NT2/D1 (cell line): ENCODE measurements around the gene SSB.

Experiments
- DNase-seq: peaks from one replicate; pipeline ENCODE4 v3.0.0-alpha.2; 2011; ENCODE audit warnings: low read depth, low spot score
- H3K27me3 ChIP-seq: 2 replicates; pipeline ENCODE4 v1.6.0; 2011; ENCODE audit warnings: mild to moderate bottlenecking; ENCODE audit not compliant: insufficient read length, insufficient read depth
- H3K36me3 ChIP-seq: 2 replicates; pipeline ENCODE4 v1.6.1; 2011; ENCODE audit warnings: mild to moderate bottlenecking, low read length, mixed read lengths; ENCODE audit not compliant: insufficient read depth, insufficient read length
- H3K4me1 ChIP-seq: 2 replicates; pipeline ENCODE4 v1.5.1; 2011; ENCODE audit not compliant: insufficient read depth, insufficient read length
- H3K4me3 ChIP-seq: 2 replicates; pipeline ENCODE4 v1.5.1; 2011; ENCODE audit warnings: low read depth; ENCODE audit not compliant: insufficient read length
- H3K9ac ChIP-seq: 2 replicates; pipeline ENCODE4 v1.6.0; 2011; ENCODE audit warnings: low read depth; ENCODE audit not compliant: insufficient read length
- H3K9me3 ChIP-seq: 2 replicates; pipeline ENCODE4 v1.5.1; 2011; ENCODE audit warnings: mild to moderate bottlenecking, low read length; ENCODE audit not compliant: insufficient read depth
- SUZ12 ChIP-seq: IDR thresholded peaks from 2 replicates; pipeline ENCODE4 v1.6.1; 2011; ENCODE audit not compliant: insufficient read length, insufficient read depth; ENCODE audit errors: extremely low read depth
- YY1 ChIP-seq: IDR thresholded peaks from 2 replicates; pipeline ENCODE4 v1.6.1; 2011; ENCODE audit not compliant: insufficient read length, insufficient read depth
- ZNF274 ChIP-seq: IDR thresholded peaks from 2 replicates; pipeline ENCODE4 v1.6.1; 2011; ENCODE audit warnings: mild to moderate bottlenecking, low read depth, low read length

The SSB gene

GRCh38 chr2:169823996-169824372 is 25.3 kb downstream of the SSB start:
- H3K4me3 ChIP-seq = peak overlapping the region; percentile 87
- H3K27me3 ChIP-seq = no peaks in the 10 kb centered on the region
- no peak for TF ChIP-seq YY1
- no peak for TF ChIP-seq SUZ12
- TF ChIP-seq ZNF274 = no peak
- DNase-seq = no peak
- H3K9ac ChIP-seq = peak overlapping the region; percentile 88
- peaks cover 35% of the 10 kb centered on the region for H3K36me3 ChIP-seq
- no peaks in the 10 kb centered on the region for H3K4me1 ChIP-seq
- no peaks in the 10 kb centered on the region for H3K9me3 ChIP-seq

- Histone ChIP-seq H3K9me3 (no peaks in the 10 kb centered on the region), H3K27me3 (no peaks in the 10 kb centered on the region), H3K36me3 (peaks cover 31% of the 10 kb centered on the region), H3K9ac (peak within 1 kb of the TSS; percentile 88), H3K4me1 (no peaks in the 10 kb centered on the region), H3K4me3 (peak within 1 kb of the TSS; percentile 87)
- TF ChIP-seq ZNF274 = no peak
- no peak for TF ChIP-seq SUZ12
- no peak for TF ChIP-seq YY1
- DNase-seq = peak; percentile 81
Measured at GRCh38 chr2:169824373-169825333, 26.0 kb downstream of the SSB start, which contains the start of gene METTL5. METTL5 (minus strand) TSS chr2:169824905; CDS start chr2:169824597, 308 bp downstream.

GRCh38 chr2:169827272-169828140 is 28.8 kb downstream of the SSB start, which contains the start of gene UBR3:
UBR3 (plus strand) TSS chr2:169827454; CDS start chr2:169827508, 54 bp downstream.
- Histone ChIP-seq H3K4me3 (peak within 1 kb of the TSS; percentile 94), H3K27me3 (no peaks in the 10 kb centered on the region), H3K4me1 (no peaks in the 10 kb centered on the region), H3K9me3 (no peaks in the 10 kb centered on the region), H3K9ac (peak within 1 kb of the TSS; percentile 94), H3K36me3 (peaks cover 10% of the 10 kb centered on the region)
- DNase-seq = peak; percentile 90
- TF ChIP-seq ZNF274 = no peak
- peak; percentile 55 for TF ChIP-seq YY1
- TF ChIP-seq SUZ12 = no peak

GRCh38 chr2:169828141-169828811 is 29.6 kb downstream of the SSB start:
- no peak for DNase-seq
- Histone ChIP-seq H3K9ac (peak overlapping the region; percentile 94), H3K9me3 (no peaks in the 10 kb centered on the region), H3K36me3 (peaks cover 3% of the 10 kb centered on the region), H3K4me3 (peak overlapping the region; percentile 94), H3K27me3 (no peaks in the 10 kb centered on the region), H3K4me1 (no peaks in the 10 kb centered on the region)
- TF ChIP-seq YY1 = no peak
- no peak for TF ChIP-seq ZNF274
- no peak for TF ChIP-seq SUZ12

- H3K4me1 ChIP-seq = no peaks in the 10 kb centered on the region
Measured at GRCh38 chr2:169834401-169834800, 35.7 kb downstream of the SSB start.

GRCh38 chr2:169838743-169839489 is 40.2 kb downstream of the SSB start:
- TF ChIP-seq YY1 (no peak), SUZ12 (no peak), ZNF274 (no peak)
- no peaks in the 10 kb centered on the region for H3K4me1 ChIP-seq
- no peak overlapping the region for H3K9ac ChIP-seq
- no peaks in the 10 kb centered on the region for H3K27me3 ChIP-seq
- no peak for DNase-seq
- peaks cover 10% of the 10 kb centered on the region for H3K36me3 ChIP-seq
- peaks cover 29% of the 10 kb centered on the region for H3K9me3 ChIP-seq
- no peak overlapping the region for H3K4me3 ChIP-seq

More at GRCh38 chr2:169834401-169834800, 35.7 kb downstream of the SSB start:
- H3K36me3 ChIP-seq = no peaks in the 10 kb centered on the region
- no peak overlapping the region for H3K9ac ChIP-seq
- H3K9me3 ChIP-seq = peaks cover 12% of the 10 kb centered on the region
- TF ChIP-seq SUZ12 = no peak
- TF ChIP-seq YY1 = no peak
- no peak for TF ChIP-seq ZNF274
- H3K27me3 ChIP-seq = no peaks in the 10 kb centered on the region
- no peak overlapping the region for H3K4me3 ChIP-seq
- DNase-seq = no peak
